Astrocyte (in vitro differentiated cells and primary cell): ENCODE measurements around the gene ERFL.

Experiments used
- EZH2 ChIP-seq: IDR thresholded peaks from 2 replicates; pipeline ENCODE4 v1.6.1; 2012; ENCODE audit warnings: mild to moderate bottlenecking, low read length, inconsistent platforms; ENCODE audit not compliant: insufficient read depth
- TF ChIP-seq, protein P1 (sequence below): IDR thresholded peaks from 2 replicates; pipeline ENCODE4 v1.5.1; 2011; ENCODE audit warnings: low read depth, mild to moderate bottlenecking, inconsistent platforms, low read length, moderate library complexity; ENCODE audit not compliant: insufficient read depth

- TF ChIP-seq, protein P1, sequence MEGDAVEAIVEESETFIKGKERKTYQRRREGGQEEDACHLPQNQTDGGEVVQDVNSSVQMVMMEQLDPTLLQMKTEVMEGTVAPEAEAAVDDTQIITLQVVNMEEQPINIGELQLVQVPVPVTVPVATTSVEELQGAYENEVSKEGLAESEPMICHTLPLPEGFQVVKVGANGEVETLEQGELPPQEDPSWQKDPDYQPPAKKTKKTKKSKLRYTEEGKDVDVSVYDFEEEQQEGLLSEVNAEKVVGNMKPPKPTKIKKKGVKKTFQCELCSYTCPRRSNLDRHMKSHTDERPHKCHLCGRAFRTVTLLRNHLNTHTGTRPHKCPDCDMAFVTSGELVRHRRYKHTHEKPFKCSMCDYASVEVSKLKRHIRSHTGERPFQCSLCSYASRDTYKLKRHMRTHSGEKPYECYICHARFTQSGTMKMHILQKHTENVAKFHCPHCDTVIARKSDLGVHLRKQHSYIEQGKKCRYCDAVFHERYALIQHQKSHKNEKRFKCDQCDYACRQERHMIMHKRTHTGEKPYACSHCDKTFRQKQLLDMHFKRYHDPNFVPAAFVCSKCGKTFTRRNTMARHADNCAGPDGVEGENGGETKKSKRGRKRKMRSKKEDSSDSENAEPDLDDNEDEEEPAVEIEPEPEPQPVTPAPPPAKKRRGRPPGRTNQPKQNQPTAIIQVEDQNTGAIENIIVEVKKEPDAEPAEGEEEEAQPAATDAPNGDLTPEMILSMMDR = no peak
- TF ChIP-seq EZH2 = no peak
Measured at GRCh38 chr19:41945135-41945766, 17.0 kb upstream of the ERFL start.
